HCT116 (cell line): ENCODE results near the gene TTLL6. TPM values are rescaled to one million over a fixed set of nuclear protein-coding genes. Genes with fewer than 3 reads are reported as not detected.

Source experiments
- ATAC-seq: fragments of 200-7000 bp; cut with Tn5 transposase; 2 replicates; pipeline ENCODE4 v1.9.1; 2020; ENCODE audit warnings: mild to moderate bottlenecking, moderate library complexity
- BruUV-seq: library from RNA; stranded (reverse); fragments of 400-500 nt; replicated peaks from 2 replicates; lab custom pipeline; 2021; lab: Mats Ljungman, UMichigan
- CTCF ChIA-PET: fragments of 300-600 bp; sonication (Branson Sonifier 250); formaldehyde crosslinking; loops from one replicate; lab custom pipeline; 2021; ENCODE audit warnings: antibody characterized with exemption; lab: Charles Lee
- POLR2A ChIA-PET: fragments of 300-600, 350-600 bp; sonication (Branson Sonifier 250); formaldehyde crosslinking; loops from one replicate; lab custom pipeline; 2021; ENCODE audit warnings: antibody characterized with exemption; lab: Charles Lee
- RAD21 ChIA-PET, 2 experiments: fragments of 300-600 bp; sonication (Branson Sonifier 250); formaldehyde crosslinking; loops; one replicate each; lab custom pipeline; 2023; ENCODE audit warnings: low total read pairs in 2 of 2; ENCODE audit not compliant: uncharacterized antibody in 2 of 2, unreplicated experiment in 2 of 2, low non-redundant PET in 1 of 2; lab: Charles Lee
- DNase-seq: peaks from one replicate; pipeline ENCODE4 v3.0.0-alpha.2; 2010; ENCODE audit warnings: low read depth, low spot score
- H2AFZ ChIP-seq: fragments of 200-600 bp; shearing (Covaris generic), sonication (generic); 2 replicates; pipeline ENCODE4 v1.6.1; 2017; ENCODE audit warnings: low read depth, mixed run types, mixed read lengths, antibody characterized with exemption, low read length; ENCODE audit not compliant: poor library complexity, severe bottlenecking
- H3K27ac ChIP-seq: 2 replicates; pipeline ENCODE4 v1.5.1; 2012; ENCODE audit warnings: low read depth, low read length
- H3K27me3 ChIP-seq: fragments of 200-600 bp; sonication (generic); 2 replicates; pipeline ENCODE4 v1.6.1; 2016; ENCODE audit warnings: mixed run types, low read length, mixed read lengths; ENCODE audit not compliant: insufficient read depth
- H3K36me3 ChIP-seq, 2 experiments: fragments of 200-500 bp in 1 of 2; fragments of 200-600 bp in 1 of 2; sonication (Bioruptor generic) in 1 of 2; sonication (generic) in 1 of 2; 2 replicates each; pipeline versions ENCODE4 v1.5.1 to v1.6.1; 2014 to 2016; ENCODE audit warnings: low read length in 2 of 2, inconsistent platforms in 1 of 2, mixed read lengths in 1 of 2, mixed run types in 1 of 2; ENCODE audit not compliant: insufficient read depth in 2 of 2, control insufficient read depth in 1 of 2
- H3K4me1 ChIP-seq, 2 experiments: fragments of 200-600 bp in 1 of 2; sonication (generic) in 1 of 2; 2 replicates each; pipeline versions ENCODE4 v1.5.1 to v1.6.1; 2012 to 2017; ENCODE audit warnings: low read length in 2 of 2, inconsistent platforms in 1 of 2, mild to moderate bottlenecking in 1 of 2, mixed read lengths in 1 of 2, mixed run types in 1 of 2, moderate library complexity in 1 of 2; ENCODE audit not compliant: insufficient read depth in 2 of 2, control insufficient read depth in 1 of 2
- H3K4me2 ChIP-seq: fragments of 200-600 bp; sonication (generic); 2 replicates; pipeline ENCODE4 v1.6.1; 2017; ENCODE audit warnings: mixed run types, low read length, mixed read lengths
- H3K4me3 ChIP-seq, 2 experiments: fragments of 200-600 bp in 1 of 2; sonication (generic) in 1 of 2; replicated peaks in 1 of 2; 2 replicates each; pipeline ENCODE4 v1.5.1; 2011 to 2016; ENCODE audit warnings: low read length in 2 of 2, control low read depth in 1 of 2, low read depth in 1 of 2, mild to moderate bottlenecking in 1 of 2, mixed read lengths in 1 of 2, mixed run types in 1 of 2
- H3K79me2 ChIP-seq: fragments of 200-600 bp; sonication (generic); 2 replicates; pipeline ENCODE4 v1.6.1; 2017; ENCODE audit warnings: mild to moderate bottlenecking, mixed run types, low read length, moderate library complexity, mixed read lengths; ENCODE audit not compliant: insufficient read depth
- H3K9ac ChIP-seq: fragments of 200-600 bp; sonication (generic); 2 replicates; pipeline ENCODE4 v1.6.1; 2016; ENCODE audit warnings: low read length, mixed read lengths
- H3K9me2 ChIP-seq: fragments of 200-600 bp; sonication (generic), shearing (Covaris generic); 2 replicates; pipeline ENCODE4 v1.6.1; 2017; ENCODE audit warnings: mixed run types, mild to moderate bottlenecking, moderate library complexity; ENCODE audit not compliant: insufficient read depth
- H3K9me3 ChIP-seq, 2 experiments: fragments of 200-500 bp in 1 of 2; fragments of 200-600 bp in 1 of 2; sonication (Bioruptor generic) in 1 of 2; sonication (generic) in 1 of 2; 2 replicates each; pipeline ENCODE4 v1.6.1; 2014 to 2017; ENCODE audit warnings: low read length in 2 of 2, mixed read lengths in 2 of 2, inconsistent platforms in 1 of 2, low read depth in 1 of 2, mild to moderate bottlenecking in 1 of 2, mixed run types in 1 of 2, moderate library complexity in 1 of 2; ENCODE audit not compliant: control insufficient read depth in 1 of 2, insufficient read depth in 1 of 2
- H4K20me1 ChIP-seq: fragments of 200-600 bp; sonication (generic), shearing (Covaris generic); 2 replicates; pipeline ENCODE4 v1.6.1; 2017; ENCODE audit warnings: mixed run types, mild to moderate bottlenecking, moderate library complexity; ENCODE audit not compliant: insufficient read depth
- CEBPB ChIP-seq: IDR thresholded peaks from 2 replicates; pipeline ENCODE4 v1.6.1; 2012; ENCODE audit warnings: low read depth
- CTCF ChIP-seq, 3 experiments: fragments of 200-600 bp in 1 of 3; sonication (generic) in 1 of 3; IDR thresholded peaks in 2 of 3; conservative IDR thresholded peaks in 1 of 3; 2 replicates each; pipeline ENCODE4 v1.5.1; 2012 to 2017; ENCODE audit warnings: low read depth in 2 of 3, low read length in 2 of 3, antibody characterized with exemption in 1 of 3, borderline replicate concordance in 1 of 3, control low read depth in 1 of 3, mild to moderate bottlenecking in 1 of 3, mixed read lengths in 1 of 3, mixed run types in 1 of 3, moderate library complexity in 1 of 3; ENCODE audit not compliant: insufficient read depth in 1 of 3
- ELF1 ChIP-seq: IDR thresholded peaks from 2 replicates; pipeline ENCODE4 v1.6.1; 2012; ENCODE audit warnings: low read depth, borderline replicate concordance
- FOSL1 ChIP-seq: IDR thresholded peaks from 2 replicates; pipeline ENCODE4 v1.6.1; 2012; ENCODE audit warnings: low read depth
- MAX ChIP-seq: IDR thresholded peaks from 2 replicates; pipeline ENCODE4 v1.6.1; 2012
- REST ChIP-seq: IDR thresholded peaks from 2 replicates; pipeline ENCODE4 v1.6.1; 2012; ENCODE audit warnings: low read depth
- SIN3A ChIP-seq: IDR thresholded peaks from 2 replicates; pipeline ENCODE4 v1.6.1; 2012; ENCODE audit warnings: low read depth
- SRF ChIP-seq: IDR thresholded peaks from 2 replicates; pipeline ENCODE4 v1.6.1; 2012; ENCODE audit warnings: low read depth
- TCF7L2 ChIP-seq: IDR thresholded peaks from 2 replicates; pipeline ENCODE4 v1.7.0; 2011; ENCODE audit warnings: borderline replicate concordance, inconsistent platforms; ENCODE audit not compliant: insufficient read depth, insufficient read length; ENCODE audit errors: extremely low read depth
- ZFX ChIP-seq: fragments of 450-650 bp; IDR thresholded peaks from 2 replicates; pipeline ENCODE4 v1.6.1; 2017
- intact Hi-C: fragments of 100-400 bp; cut with micrococcal nuclease; formaldehyde crosslinking; loops from 2 replicates; pipeline ENCODE4 v1.10.0; 2022
- total RNA-seq: library from RNA; stranded (reverse); gene quantifications from one replicate; pipeline ENCODE4 v1.2.1, GENCODE V29; 2021; ENCODE audit not compliant: unreplicated experiment

TTLL6 gene
- total RNA-seq, 1 experiment from 2014 or later, result 0.79 TPM

- TF ChIP-seq REST (no peak), ELF1 (no peak), CEBPB (no peak)
- TF ChIP-seq, all 23 proteins: peak for 3
Observed at GRCh38 chr17:48724251-48725003, 92.6 kb downstream of the TTLL6 start (continued).

GRCh38 chr17:48723423-48724250, 93.4 kb downstream of the TTLL6 start:
- POLR2A ChIA-PET, result interaction anchor here (1.5 to 2.0 kb wide), 2 partner anchors 45 to 155 kb away, joined by 6 to 7 read pairs; no protein-coding TSS in a partner anchor
- ATAC-seq (no peak), DNase-seq (no peak)
- no peak overlapping the region for H3K27ac ChIP-seq
- no peaks in the 10 kb centered on the region for H3K27me3 ChIP-seq
- H3K9me2 ChIP-seq, result no peaks in the 10 kb centered on the region
- H4K20me1 ChIP-seq, result no peaks in the 10 kb centered on the region
- H2AFZ ChIP-seq, result no peak overlapping the region
- no peak for TF ChIP-seq ELF1
- no peak for TF ChIP-seq REST
- no peak for TF ChIP-seq SIN3A
- no peak for TF ChIP-seq ZFX
- TF ChIP-seq TCF7L2, result no peak
- TF ChIP-seq CTCF (IDR thresholded peaks at IDR 0.05 in 2 of 3, conservative IDR thresholded peaks at IDR 0.05 in 1 of 3; ENCODE audit: borderline replicate concordance in 1 of 3, insufficient read depth in 1 of 3, low read depth in 2 of 3, low read length in 2 of 3), result no peak
- no peak for TF ChIP-seq MAX
- TF ChIP-seq SRF, result no peak
- no peak for TF ChIP-seq FOSL1
- CTCF ChIA-PET, result interaction anchor here (0.6 to 6.8 kb wide), 35 partner anchors 9 to 685 kb away, joined by 3 to 97 read pairs (median 5); partner anchors contain the start of genes ATP5MC1 and TTLL6
- H3K4me3 ChIP-seq, result no peak overlapping the region
- H3K4me1 ChIP-seq, result peaks cover 5 to 13% of the 10 kb centered on the region in 2 experiments; a peak in 3 of 4 replicates
- H3K9me3 ChIP-seq, result no peaks in the 10 kb centered on the region
- H3K4me2 ChIP-seq, result no peak overlapping the region
- no peaks in the 10 kb centered on the region for H3K79me2 ChIP-seq
- intact Hi-C loops, result loop anchor here (1.0 to 5.0 kb wide), 3 partner anchors 68 to 314 kb away; no protein-coding TSS in a partner anchor
- H3K9ac ChIP-seq, result no peak overlapping the region
- BruUV-seq, result no TSS peak
- RAD21 ChIA-PET, result interaction anchor here (0.6 to 2.2 kb wide), 11 partner anchors 28 to 312 kb away, joined by 3 to 13 read pairs (median 5); no protein-coding TSS in a partner anchor
- H3K36me3 ChIP-seq, result no peaks in the 10 kb centered on the region
